GM23248 (cell line): ENCODE results near the gene GNA14.

Experiments used
- EZH2 ChIP-seq: fragments of 200-600 bp; sonication (generic); IDR thresholded peaks from 2 replicates; pipeline ENCODE4 v1.6.1; 2018; ENCODE audit warnings: antibody characterized with exemption, mild to moderate bottlenecking; ENCODE audit not compliant: insufficient read depth, poor library complexity, severe bottlenecking
- EZH2phosphoT487 ChIP-seq: fragments of 200-600 bp; sonication (generic); IDR thresholded peaks from 2 replicates; pipeline ENCODE4 v1.6.1; 2018; ENCODE audit warnings: antibody characterized with exemption, moderate library complexity, mild to moderate bottlenecking, low read depth; ENCODE audit not compliant: insufficient read depth

GRCh38 chr9:77418226-77418625, 229.9 kb downstream of the GNA14 start:
- TF ChIP-seq EZH2 (no peak), EZH2phosphoT487 (no peak)
